ENCODE measurements around the gene KBTBD13.

The KBTBD13 gene

DNA sequence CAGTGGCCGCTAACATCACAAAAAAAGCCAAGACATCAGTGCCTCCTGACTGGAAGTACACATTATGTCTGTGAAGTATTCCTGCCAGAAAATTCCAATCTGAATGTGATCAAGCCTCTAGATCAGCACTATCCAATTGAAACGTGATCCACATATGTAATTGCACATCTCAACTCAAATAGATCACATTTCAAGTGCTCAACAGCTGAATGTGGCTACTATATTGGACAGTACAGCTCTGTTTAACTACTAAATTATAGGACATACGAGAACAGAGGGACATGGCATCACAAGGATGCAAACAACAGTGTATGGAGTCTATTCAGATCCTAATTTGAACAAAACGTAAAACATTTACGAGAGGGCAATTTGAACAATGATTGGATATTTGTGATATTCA lies 39.0 kb downstream of the KBTBD13 start:
- DNase-seq = no peak

Data from activated CD4-positive, alpha-beta T cell treated with anti-CD3 and anti-CD28 coated beads, Interleukin-2, amount 50 U/mL, for 1 hour (primary cell).